DOHH2 (cell line): ENCODE measurements around the gene MYO9A.

Source experiments
- H3F3A ChIP-seq: fragments of 200-600 bp; sonication (generic), shearing (Covaris generic); 2 replicates; pipeline ENCODE4 v1.6.0; 2016; ENCODE audit warnings: antibody characterized with exemption, mild to moderate bottlenecking; ENCODE audit not compliant: control insufficient read depth, insufficient read depth
- H3K27ac ChIP-seq: fragments of 200-600 bp; sonication (generic); 2 replicates; pipeline ENCODE4 v1.5.1; 2014; ENCODE audit warnings: low read depth, mild to moderate bottlenecking, low read length, moderate library complexity
- H3K27me3 ChIP-seq: fragments of 200-600 bp; sonication (generic); 2 replicates; pipeline ENCODE4 v1.6.1; 2014; ENCODE audit warnings: mild to moderate bottlenecking, low read length, mixed read lengths; ENCODE audit not compliant: control insufficient read depth
- H3K36me3 ChIP-seq: fragments of 200-600 bp; sonication (generic); 2 replicates; pipeline ENCODE4 v1.6.1; 2014; ENCODE audit warnings: mild to moderate bottlenecking, low read length, moderate library complexity, mixed read lengths; ENCODE audit not compliant: control insufficient read depth
- H3K4me1 ChIP-seq: fragments of 200-600 bp; sonication (generic); 2 replicates; pipeline ENCODE4 v1.6.1; 2014; ENCODE audit warnings: mild to moderate bottlenecking, low read length, mixed read lengths; ENCODE audit not compliant: control insufficient read depth
- H3K4me2 ChIP-seq: fragments of 200-600 bp; sonication (generic); 2 replicates; pipeline ENCODE4 v1.6.0; 2014; ENCODE audit warnings: mild to moderate bottlenecking, low read length, moderate library complexity
- H3K4me3 ChIP-seq: fragments of 200-600 bp; sonication (generic); 2 replicates; pipeline ENCODE4 v1.5.1; 2014; ENCODE audit warnings: mild to moderate bottlenecking, low read length, mixed read lengths
- H3K79me2 ChIP-seq: fragments of 200-600 bp; sonication (generic); 2 replicates; pipeline ENCODE4 v1.6.1; 2014; ENCODE audit warnings: mild to moderate bottlenecking, low read length, mixed read lengths; ENCODE audit not compliant: control insufficient read depth
- H3K9me2 ChIP-seq: fragments of 200-600 bp; sonication (generic); replicated peaks from 2 replicates; pipeline ENCODE4 v1.6.1; 2014; ENCODE audit warnings: mild to moderate bottlenecking, low read length, mixed read lengths; ENCODE audit not compliant: control insufficient read depth
- H3K9me3 ChIP-seq: fragments of 200-600 bp; sonication (generic); 2 replicates; pipeline ENCODE4 v1.6.1; 2014; ENCODE audit warnings: antibody characterized with exemption, low read length, mixed read lengths; ENCODE audit not compliant: control insufficient read depth, insufficient read depth
- H4K20me1 ChIP-seq: fragments of 200-600 bp; sonication (generic); 2 replicates; pipeline ENCODE4 v1.6.0; 2014; ENCODE audit warnings: low read depth, mild to moderate bottlenecking, antibody characterized with exemption, low read length, moderate library complexity; ENCODE audit not compliant: control insufficient read depth, insufficient read depth
- CTCF ChIP-seq: fragments of 200-600 bp; sonication (generic); IDR thresholded peaks from one replicate; pipeline ENCODE4 v1.5.1; 2014; ENCODE audit warnings: antibody characterized with exemption, mild to moderate bottlenecking, low read depth, low read length; ENCODE audit not compliant: poor library complexity, severe bottlenecking
- EZH2phosphoT487 ChIP-seq: fragments of 200-600 bp; sonication (generic); IDR thresholded peaks from 2 replicates; pipeline ENCODE4 v1.6.1; 2017; ENCODE audit warnings: borderline replicate concordance, mild to moderate bottlenecking, antibody characterized with exemption, low read length, moderate library complexity, mixed read lengths

The MYO9A gene

GRCh38 chr15:71825021-71825730 lies 292.8 kb downstream of the MYO9A start:
- Histone ChIP-seq H3K4me3 (no peak overlapping the region), H3K27me3 (no peaks in the 10 kb centered on the region), H4K20me1 (no peaks in the 10 kb centered on the region), H3F3A (no peaks in the 10 kb centered on the region), H3K27ac (no peak overlapping the region), H3K9me2 (no peaks in the 10 kb centered on the region), H3K36me3 (peaks cover 65% of the 10 kb centered on the region), H3K9me3 (no peaks in the 10 kb centered on the region), H3K79me2 (no peaks in the 10 kb centered on the region), H3K4me2 (no peak overlapping the region), H3K4me1 (no peaks in the 10 kb centered on the region)
- TF ChIP-seq EZH2phosphoT487, result no peak
- no peak for TF ChIP-seq CTCF

- Histone ChIP-seq H3K9me3 (no peaks in the 10 kb centered on the region), H4K20me1 (no peaks in the 10 kb centered on the region), H3K36me3 (peaks cover 51% of the 10 kb centered on the region), H3K4me2 (no peak overlapping the region), H3K27ac (no peak overlapping the region), H3F3A (no peaks in the 10 kb centered on the region), H3K4me3 (no peak overlapping the region), H3K27me3 (no peaks in the 10 kb centered on the region), H3K9me2 (no peaks in the 10 kb centered on the region), H3K4me1 (no peaks in the 10 kb centered on the region), H3K79me2 (no peaks in the 10 kb centered on the region)
- TF ChIP-seq CTCF (no peak), EZH2phosphoT487 (no peak)
Observed at GRCh38 chr15:71823801-71824200, 294.1 kb downstream of the MYO9A start.

GRCh38 chr15:71822890-71823630 lies 294.9 kb downstream of the MYO9A start:
- no peaks in the 10 kb centered on the region for H3K9me2 ChIP-seq
- H3K27me3 ChIP-seq, result no peaks in the 10 kb centered on the region
- no peak overlapping the region for H3K27ac ChIP-seq
- peaks cover 43% of the 10 kb centered on the region for H3K36me3 ChIP-seq
- TF ChIP-seq EZH2phosphoT487 (no peak), CTCF (no peak)
- H3K4me1 ChIP-seq, result no peaks in the 10 kb centered on the region
- H4K20me1 ChIP-seq, result no peaks in the 10 kb centered on the region
- H3K79me2 ChIP-seq, result no peaks in the 10 kb centered on the region
- no peaks in the 10 kb centered on the region for H3F3A ChIP-seq
- no peak overlapping the region for H3K4me3 ChIP-seq
- no peaks in the 10 kb centered on the region for H3K9me3 ChIP-seq
- H3K4me2 ChIP-seq, result no peak overlapping the region
